Gastroesophageal sphincter (tissue), 3 donors: ENCODE measurements around the gene REG1A.

Source experiments
- CTCF ChIP-seq, 4 experiments: fragments of 200-600 bp in 2 of 4; fragments of 450-650 bp in 2 of 4; sonication (generic) in 1 of 4; IDR thresholded peaks; one replicate each; pipeline ENCODE4 v1.5.1; 2017 to 2019; ENCODE audit warnings: antibody characterized with exemption in 4 of 4, mild to moderate bottlenecking in 2 of 4, moderate library complexity in 2 of 4
- EP300 ChIP-seq: sonication (generic); formaldehyde crosslinking; IDR thresholded peaks from one replicate; pipeline ENCODE4 v1.6.1; 2017; ENCODE audit warnings: antibody characterized with exemption, mild to moderate bottlenecking
- POLR2A ChIP-seq, 2 donors: fragments of 450-650 bp; IDR thresholded peaks; one replicate each; pipeline ENCODE4 v1.6.1; 2017; ENCODE audit warnings: antibody characterized with exemption in 2 of 2, mild to moderate bottlenecking in 2 of 2, moderate library complexity in 1 of 2
- POLR2AphosphoS5 ChIP-seq: sonication (generic); formaldehyde crosslinking; IDR thresholded peaks from one replicate; pipeline ENCODE4 v1.6.1; 2017; ENCODE audit warnings: antibody characterized with exemption

DNA sequence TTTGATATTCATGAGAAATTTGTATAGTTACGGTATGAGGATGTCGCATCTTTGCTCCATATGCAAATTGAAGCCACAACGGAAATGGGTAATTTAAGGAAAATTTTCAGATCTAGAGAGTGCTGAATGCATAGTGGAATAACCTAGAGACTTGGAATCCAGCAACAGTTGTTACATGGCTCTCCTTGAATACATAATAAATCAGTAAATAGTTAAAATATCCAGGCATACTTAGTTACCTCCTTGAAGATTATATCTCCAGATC lies 5.4 kb downstream of the REG1A start:
- TF ChIP-seq CTCF (IDR thresholded peaks at IDR 0.05) = no peak
- TF ChIP-seq POLR2A (IDR thresholded peaks at IDR 0.05) = no peak
- TF ChIP-seq EP300 = no peak
- no peak for TF ChIP-seq POLR2AphosphoS5
